Heart right ventricle (tissue), 16 donors: ENCODE results near the gene SND1. TPM values are rescaled to one million over a fixed set of nuclear protein-coding genes. Genes with fewer than 3 reads are reported as not detected.

Experiments used
- ATAC-seq, 8 donors: fragments of 200-7000 bp; cut with Tn5 transposase; one replicate each; pipeline ENCODE4 v1.9.1; 2020; ENCODE audit warnings: mild to moderate bottlenecking in 8 of 8, moderate library complexity in 8 of 8, moderate number of reproducible peaks in 1 of 8
- DNase-seq, 2 donors: peaks; one replicate each; pipeline ENCODE4 v3.0.0-alpha.2; 2020
- H3K27ac ChIP-seq, 10 donors: fragments of 200-600 bp; sonication (generic) in 2 of 10; one replicate each; pipeline versions ENCODE4 v1.5.0 to v1.8.0; 2020 to 2022; ENCODE audit warnings: mild to moderate bottlenecking in 3 of 10
- H3K27me3 ChIP-seq, 7 donors: fragments of 200-600 bp; one replicate each; pipeline ENCODE4 v1.8.0; 2021 to 2022; ENCODE audit warnings: mild to moderate bottlenecking in 2 of 7
- H3K36me3 ChIP-seq, 9 donors: fragments of 200-600 bp; sonication (generic) in 1 of 9; one replicate each; pipeline versions ENCODE4 v1.5.0 to v1.8.0; 2020 to 2022; ENCODE audit warnings: mild to moderate bottlenecking in 2 of 9
- H3K4me1 ChIP-seq, 9 donors: fragments of 200-600 bp; sonication (generic) in 1 of 9; one replicate each; pipeline versions ENCODE4 v1.5.0 to v1.8.0; 2020 to 2022; ENCODE audit warnings: mild to moderate bottlenecking in 4 of 9
- H3K4me3 ChIP-seq, 10 donors: fragments of 200-600 bp; sonication (generic) in 2 of 10; one replicate each; pipeline versions ENCODE4 v1.5.0 to v1.8.0; 2020 to 2022; ENCODE audit warnings: mild to moderate bottlenecking in 7 of 10, moderate library complexity in 2 of 10
- H3K9me3 ChIP-seq, 11 donors: fragments of 200-600 bp in 10 of 11; sonication (generic) in 2 of 11; one replicate each; pipeline versions ENCODE4 v1.5.0 to v1.8.0; 2013 to 2022; ENCODE audit warnings: mild to moderate bottlenecking in 2 of 11, control low read depth in 1 of 11, moderate library complexity in 1 of 11
- CTCF ChIP-seq, 9 donors: fragments of 200-600 bp; sonication (generic) in 2 of 9; IDR thresholded peaks; one replicate each; pipeline versions ENCODE4 v1.5.0 to v1.8.0; 2021 to 2022; ENCODE audit warnings: antibody characterized with exemption in 9 of 9, mild to moderate bottlenecking in 5 of 9, moderate library complexity in 1 of 9
- WGBS, 2 donors: extraction: QIAGEN DNeasy Blood & Tissue Kit; methylation state at CpG; one replicate each; pipeline ENCODE4 v1.1.7; 2013; ENCODE audit warnings: inconsistent platforms in 1 of 2; 5-methylcytosine and 5-hydroxymethylcytosine counted together
- intact Hi-C, 10 donors: fragments of 100-400 bp; cut with DNase I; formaldehyde crosslinking; loops; one replicate each; pipeline versions ENCODE4 v1.11.1 to v1.14.2; 2022
- polyA plus RNA-seq, 2 donors: library from polyadenylated mRNA; stranded (reverse); fragments of 200-250 nt; gene quantifications; one replicate each; pipeline ENCODE4 v1.2.3, GENCODE V29; 2013
- total RNA-seq, 10 donors: library from RNA; stranded (reverse); fragmentation: NEBNext Ultra II Directional in 3 of 10; extraction: Animal tissue kit (Norgen Biotek cat#: 25700) in 3 of 10; gene quantifications; one replicate each; pipeline versions ENCODE4 v1.2.1 to v1.2.4, GENCODE V29; 2021 to 2023
- donor health status: Arrhythmogenic right ventricular cardiomyopathy.
- donor health status: ischemic (EF 13 %, LVEDD 7.1; RV severe dilation, severe dysfunction).
- donor health status: healthy with polysubstance abuse.
- donor health status: DM: no; HTN: yes; CAD: no.
- donor health status: DM: no; HTN: no; CAD: no.
- donor health status: ischemic (EF 25% LVEDD 6.9; RV normal size, moderate dysfunction).
- donor health status: ischemic (EF 25% LVEDD 5.7; RV mildly dilated, moderate dysfunction).
- donor health status: healthy.
- donor health status: DM: yes; HTN: yes; CAD: no.
- donor health status: Ischemic cardiomyopathy.
- donor health status: ischemic (EF 35%, LVEDD 5.7; RV mildly dilated, moderate dysfunction).
- donor health status: nonischemic (EF 11% LVEDD 7.7; RV severe dilation, severe dysfunction).
- donor health status: DM: yes; HTN: yes; CAD: no.
- donor health status: PGD.
- donor health status: ischemic (EF 29% LVEDD 5.4; RV normal size, mild dysfunction).
- donor health status: nonischemic (EF 23%, LVEDD 6.1; RV moderate dilation, normal function).

The SND1 gene
- total and polyA plus RNA-seq, 12 donors, result 39.9 to 107 (median 80.8) TPM

GRCh38 chr7:127765150-127765549, 113.2 kb downstream of the SND1 start:
- peaks cover 0 to 22% (median 6%) of the 10 kb centered on the region in 9 donors for H3K4me1 ChIP-seq
- TF ChIP-seq CTCF (IDR thresholded peaks at IDR 0.05), result no peak
- 88 to 92% methylated on average over 3 of the region's 3 CpGs for WGBS, 2 donors
- no peak overlapping the region for H3K27ac ChIP-seq
- DNase-seq (no peak), ATAC-seq (no peak)
- intact Hi-C loops, result no loop called here
- H3K36me3 ChIP-seq, result no peaks in the 10 kb centered on the region
- H3K27me3 ChIP-seq, result no peaks in the 10 kb centered on the region
- H3K9me3 ChIP-seq, result no peaks in the 10 kb centered on the region
- H3K4me3 ChIP-seq, result no peak overlapping the region

GRCh38 chr7:127766831-127767459, 115.0 kb downstream of the SND1 start:
- no peak for TF ChIP-seq CTCF (IDR thresholded peaks at IDR 0.05)
- Histone ChIP-seq H3K9me3 (no peaks in the 10 kb centered on the region), H3K27me3 (no peaks in the 10 kb centered on the region), H3K27ac (no peak overlapping the region), H3K4me1 (peaks cover 0 to 26% (median 17%) of the 10 kb centered on the region in 9 donors), H3K36me3 (no peaks in the 10 kb centered on the region), H3K4me3 (no peak overlapping the region)
- DNase-seq, result no peak
- intact Hi-C loops, result no loop called here
- ATAC-seq, result no peak
- WGBS, 2 donors, result 79 to 81% methylated on average over 4 of the region's 4 CpGs

DNA sequence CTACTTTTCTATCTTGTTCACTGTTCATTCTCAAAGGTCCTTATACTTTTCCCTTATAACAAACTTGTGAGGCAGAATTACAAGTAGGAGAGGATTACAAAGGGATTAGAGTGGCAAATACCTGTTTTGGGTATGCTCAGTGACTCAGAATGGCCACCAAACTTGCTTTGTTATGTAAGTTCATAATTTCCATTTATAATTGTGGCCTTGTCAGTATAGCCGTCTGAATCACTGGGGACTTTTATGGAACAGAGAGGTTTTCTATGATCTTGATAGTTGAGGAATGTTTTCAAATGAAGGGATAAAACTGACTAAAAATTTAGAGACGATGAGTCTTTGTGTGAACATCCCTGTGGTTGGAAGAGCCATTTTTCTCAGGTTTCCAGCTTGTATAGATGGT, 116.2 kb downstream of the SND1 start:
- Histone ChIP-seq H3K27ac (no peak overlapping the region), H3K4me3 (no peak overlapping the region), H3K36me3 (no peaks in the 10 kb centered on the region), H3K9me3 (no peaks in the 10 kb centered on the region), H3K27me3 (no peaks in the 10 kb centered on the region), H3K4me1 (peaks cover 0 to 26% (median 17%) of the 10 kb centered on the region in 9 donors)
- no peak for TF ChIP-seq CTCF (IDR thresholded peaks at IDR 0.05)
- 88% methylated on average over 2 of the region's 2 CpGs for WGBS, 2 donors
- DNase-seq (no peak), ATAC-seq (no peak)
- intact Hi-C loops, result no loop called here

- no peak for DNase-seq
- H3K36me3 ChIP-seq, result no peaks in the 10 kb centered on the region
- WGBS, 2 donors, result 75 to 82% methylated on average over 4 of the region's 4 CpGs
- H3K9me3 ChIP-seq, result no peaks in the 10 kb centered on the region
- intact Hi-C loops, result no loop called here
- peaks cover 0 to 26% (median 17%) of the 10 kb centered on the region in 9 donors for H3K4me1 ChIP-seq
- no peaks in the 10 kb centered on the region for H3K27me3 ChIP-seq
- no peak overlapping the region for H3K27ac ChIP-seq
- ATAC-seq, result no peak
- TF ChIP-seq CTCF (IDR thresholded peaks at IDR 0.05), result no peak
- no peak overlapping the region for H3K4me3 ChIP-seq
Observed at GRCh38 chr7:127769137-127769536, 117.1 kb downstream of the SND1 start.
